HEK293T (cell line): ENCODE results near the gene LCT.

ENCODE experiments used
- ARNT ChIP-seq: fragments of 450-650 bp; IDR thresholded peaks from 2 replicates; pipeline ENCODE4 v1.6.1; 2017; ENCODE audit warnings: mild to moderate bottlenecking
- BHLHE40 ChIP-seq: fragments of 450-650 bp; IDR thresholded peaks from 2 replicates; pipeline ENCODE4 v1.6.1; 2016; ENCODE audit warnings: mild to moderate bottlenecking, moderate library complexity, borderline replicate concordance
- CTBP1 ChIP-seq: fragments of 450-650 bp; IDR thresholded peaks from 2 replicates; pipeline ENCODE4 v1.6.1; 2016; ENCODE audit warnings: borderline replicate concordance
- ELF4 ChIP-seq: fragments of 450-650 bp; IDR thresholded peaks from 2 replicates; pipeline ENCODE4 v1.6.1; 2017; ENCODE audit warnings: antibody characterized with exemption
- FOXK2 ChIP-seq: fragments of 450-650 bp; IDR thresholded peaks from 2 replicates; pipeline ENCODE4 v1.6.1; 2016; ENCODE audit warnings: mild to moderate bottlenecking
- HDGF ChIP-seq: fragments of 450-650 bp; IDR thresholded peaks from 2 replicates; pipeline ENCODE4 v1.6.1; 2017; ENCODE audit warnings: antibody characterized with exemption, borderline replicate concordance
- L3MBTL2 ChIP-seq: fragments of 450-650 bp; conservative IDR thresholded peaks from 2 replicates; pipeline ENCODE4 v1.6.1; 2016; ENCODE audit warnings: mild to moderate bottlenecking
- PKNOX1 ChIP-seq: fragments of 450-650 bp; IDR thresholded peaks from 2 replicates; pipeline ENCODE4 v1.6.1; 2016
- SP1 ChIP-seq: fragments of 450-650 bp; IDR thresholded peaks from 2 replicates; pipeline ENCODE4 v1.6.1; 2017
- SUZ12 ChIP-seq: fragments of 450-650 bp; IDR thresholded peaks from 2 replicates; pipeline ENCODE4 v1.6.1; 2016; ENCODE audit warnings: mild to moderate bottlenecking
- TARDBP ChIP-seq: fragments of 450-650 bp; IDR thresholded peaks from 2 replicates; pipeline ENCODE4 v1.6.1; 2016

- TF ChIP-seq HDGF (no peak), PKNOX1 (no peak), CTBP1 (no peak), TARDBP (no peak), SUZ12 (no peak), L3MBTL2 (no peak), ARNT (no peak), FOXK2 (no peak), ELF4 (no peak), BHLHE40 (no peak), SP1 (no peak)
Measured at GRCh38 chr2:135845257-135845656, 8.3 kb upstream of the LCT start.
